ENCODE data around the gene PLCXD1.

DNA sequence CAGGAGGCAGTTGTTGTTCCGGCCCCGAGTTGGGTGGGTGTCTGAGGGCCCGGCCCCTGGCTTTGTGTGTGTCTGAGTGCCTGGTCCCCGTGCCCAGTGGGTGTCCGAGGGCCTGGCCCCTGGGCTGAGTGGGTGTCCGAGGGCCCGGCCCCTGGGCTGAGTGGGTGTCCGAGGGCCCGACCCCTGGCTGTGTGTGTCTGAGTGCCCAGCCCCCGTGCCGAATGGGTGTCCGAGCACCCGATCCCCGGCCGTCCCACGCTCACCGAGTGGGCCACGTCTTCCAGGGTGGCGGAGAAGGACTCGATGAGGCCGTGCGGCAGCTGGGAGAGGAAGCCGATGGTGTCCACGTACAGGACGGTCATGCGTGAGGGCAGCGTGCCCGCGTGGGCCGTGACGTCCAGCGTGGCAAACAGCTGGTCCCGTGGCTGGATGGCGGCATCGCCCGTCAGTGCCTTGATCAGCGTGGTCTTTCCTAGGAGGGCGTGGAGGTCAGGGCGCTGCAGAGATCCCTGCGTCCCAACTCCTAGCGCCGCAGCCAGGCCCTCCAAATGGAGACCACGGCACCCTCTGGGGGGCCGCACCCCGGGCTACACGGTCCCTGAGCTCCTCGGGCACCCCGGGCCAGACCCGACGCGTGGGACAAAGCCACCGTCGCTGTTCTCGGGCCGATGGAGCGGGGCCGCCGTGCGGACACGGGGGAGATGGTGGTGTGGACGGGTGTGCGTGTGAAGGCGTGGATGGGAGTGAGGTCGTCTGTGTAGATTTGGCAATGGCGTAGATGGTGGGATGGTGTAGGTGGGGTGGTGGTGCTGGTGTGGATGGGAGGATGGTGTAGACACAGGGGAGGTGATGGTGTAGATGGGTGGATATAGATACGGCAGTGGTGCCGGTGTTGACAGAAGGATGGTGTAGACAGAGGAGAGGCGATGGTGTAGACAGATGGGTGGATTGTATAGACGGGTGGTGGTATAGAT lies 30.3 kb downstream of the PLCXD1 start:
- TF ChIP-seq, protein P1, sequence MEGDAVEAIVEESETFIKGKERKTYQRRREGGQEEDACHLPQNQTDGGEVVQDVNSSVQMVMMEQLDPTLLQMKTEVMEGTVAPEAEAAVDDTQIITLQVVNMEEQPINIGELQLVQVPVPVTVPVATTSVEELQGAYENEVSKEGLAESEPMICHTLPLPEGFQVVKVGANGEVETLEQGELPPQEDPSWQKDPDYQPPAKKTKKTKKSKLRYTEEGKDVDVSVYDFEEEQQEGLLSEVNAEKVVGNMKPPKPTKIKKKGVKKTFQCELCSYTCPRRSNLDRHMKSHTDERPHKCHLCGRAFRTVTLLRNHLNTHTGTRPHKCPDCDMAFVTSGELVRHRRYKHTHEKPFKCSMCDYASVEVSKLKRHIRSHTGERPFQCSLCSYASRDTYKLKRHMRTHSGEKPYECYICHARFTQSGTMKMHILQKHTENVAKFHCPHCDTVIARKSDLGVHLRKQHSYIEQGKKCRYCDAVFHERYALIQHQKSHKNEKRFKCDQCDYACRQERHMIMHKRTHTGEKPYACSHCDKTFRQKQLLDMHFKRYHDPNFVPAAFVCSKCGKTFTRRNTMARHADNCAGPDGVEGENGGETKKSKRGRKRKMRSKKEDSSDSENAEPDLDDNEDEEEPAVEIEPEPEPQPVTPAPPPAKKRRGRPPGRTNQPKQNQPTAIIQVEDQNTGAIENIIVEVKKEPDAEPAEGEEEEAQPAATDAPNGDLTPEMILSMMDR (IDR thresholded peaks at IDR 0.05; ENCODE audit: insufficient read depth, low read length): no peak
- TF ChIP-seq POLR2AphosphoS5 (IDR thresholded peaks at IDR 0.05; ENCODE audit: low read depth) (no peak), GABPA (IDR thresholded peaks at IDR 0.05; ENCODE audit: low read depth) (no peak), SPI1 (IDR thresholded peaks at IDR 0.05; ENCODE audit: borderline replicate concordance, low read depth) (no peak)
- TF ChIP-seq, protein P2, sequence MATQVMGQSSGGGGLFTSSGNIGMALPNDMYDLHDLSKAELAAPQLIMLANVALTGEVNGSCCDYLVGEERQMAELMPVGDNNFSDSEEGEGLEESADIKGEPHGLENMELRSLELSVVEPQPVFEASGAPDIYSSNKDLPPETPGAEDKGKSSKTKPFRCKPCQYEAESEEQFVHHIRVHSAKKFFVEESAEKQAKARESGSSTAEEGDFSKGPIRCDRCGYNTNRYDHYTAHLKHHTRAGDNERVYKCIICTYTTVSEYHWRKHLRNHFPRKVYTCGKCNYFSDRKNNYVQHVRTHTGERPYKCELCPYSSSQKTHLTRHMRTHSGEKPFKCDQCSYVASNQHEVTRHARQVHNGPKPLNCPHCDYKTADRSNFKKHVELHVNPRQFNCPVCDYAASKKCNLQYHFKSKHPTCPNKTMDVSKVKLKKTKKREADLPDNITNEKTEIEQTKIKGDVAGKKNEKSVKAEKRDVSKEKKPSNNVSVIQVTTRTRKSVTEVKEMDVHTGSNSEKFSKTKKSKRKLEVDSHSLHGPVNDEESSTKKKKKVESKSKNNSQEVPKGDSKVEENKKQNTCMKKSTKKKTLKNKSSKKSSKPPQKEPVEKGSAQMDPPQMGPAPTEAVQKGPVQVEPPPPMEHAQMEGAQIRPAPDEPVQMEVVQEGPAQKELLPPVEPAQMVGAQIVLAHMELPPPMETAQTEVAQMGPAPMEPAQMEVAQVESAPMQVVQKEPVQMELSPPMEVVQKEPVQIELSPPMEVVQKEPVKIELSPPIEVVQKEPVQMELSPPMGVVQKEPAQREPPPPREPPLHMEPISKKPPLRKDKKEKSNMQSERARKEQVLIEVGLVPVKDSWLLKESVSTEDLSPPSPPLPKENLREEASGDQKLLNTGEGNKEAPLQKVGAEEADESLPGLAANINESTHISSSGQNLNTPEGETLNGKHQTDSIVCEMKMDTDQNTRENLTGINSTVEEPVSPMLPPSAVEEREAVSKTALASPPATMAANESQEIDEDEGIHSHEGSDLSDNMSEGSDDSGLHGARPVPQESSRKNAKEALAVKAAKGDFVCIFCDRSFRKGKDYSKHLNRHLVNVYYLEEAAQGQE (IDR thresholded peaks at IDR 0.05; ENCODE audit: insufficient replicate concordance, low read depth): no peak

All from HL-60 (cell line).